MV-4-11 (cell line): ENCODE results near the gene MYO16.

Experiments used
- DNase-seq: peaks from one replicate; lab custom pipeline; 2025; lab: John Stamatoyannopoulos, UW

MYO16 gene

DNA sequence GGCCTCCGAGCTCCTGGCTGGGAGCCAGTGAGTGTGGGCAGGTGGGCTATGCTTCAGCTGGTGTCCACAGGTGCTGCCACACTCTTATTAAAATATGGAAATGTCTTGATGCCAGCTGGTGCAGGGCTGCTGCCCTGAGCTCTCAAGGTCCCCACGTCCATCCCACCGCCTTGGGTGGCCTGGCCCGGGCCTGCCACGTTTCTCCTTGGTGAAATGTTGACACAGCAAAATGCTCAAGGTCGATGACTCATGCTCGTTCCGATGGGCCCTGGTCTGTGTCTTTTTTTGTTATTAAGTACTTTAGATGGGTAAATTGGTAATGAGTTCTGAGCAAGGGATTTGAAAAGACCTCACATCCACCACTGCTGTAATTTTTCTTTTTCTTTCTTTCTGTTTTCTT lies 524.7 kb downstream of the MYO16 start:
- DNase-seq = no peak

DNA sequence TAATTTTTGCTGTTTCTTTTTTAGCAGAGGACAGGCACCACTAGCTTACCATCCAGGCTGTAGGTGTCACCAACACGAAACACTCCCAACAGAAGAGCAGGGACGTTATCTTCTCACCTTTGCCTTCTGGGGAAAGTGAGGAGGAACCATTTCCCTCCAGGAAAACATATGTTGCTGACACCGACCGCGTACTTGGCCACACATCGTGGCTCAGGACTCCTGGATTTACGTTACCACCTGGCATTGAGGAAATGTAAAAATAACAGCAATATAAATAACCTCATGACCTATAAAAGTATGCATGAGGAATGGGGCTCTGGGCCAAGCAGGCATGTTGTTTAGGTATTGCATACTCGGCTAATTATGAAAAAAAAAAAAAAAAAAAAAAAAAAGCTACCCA lies 525.1 kb downstream of the MYO16 start:
- DNase-seq = no peak

DNA sequence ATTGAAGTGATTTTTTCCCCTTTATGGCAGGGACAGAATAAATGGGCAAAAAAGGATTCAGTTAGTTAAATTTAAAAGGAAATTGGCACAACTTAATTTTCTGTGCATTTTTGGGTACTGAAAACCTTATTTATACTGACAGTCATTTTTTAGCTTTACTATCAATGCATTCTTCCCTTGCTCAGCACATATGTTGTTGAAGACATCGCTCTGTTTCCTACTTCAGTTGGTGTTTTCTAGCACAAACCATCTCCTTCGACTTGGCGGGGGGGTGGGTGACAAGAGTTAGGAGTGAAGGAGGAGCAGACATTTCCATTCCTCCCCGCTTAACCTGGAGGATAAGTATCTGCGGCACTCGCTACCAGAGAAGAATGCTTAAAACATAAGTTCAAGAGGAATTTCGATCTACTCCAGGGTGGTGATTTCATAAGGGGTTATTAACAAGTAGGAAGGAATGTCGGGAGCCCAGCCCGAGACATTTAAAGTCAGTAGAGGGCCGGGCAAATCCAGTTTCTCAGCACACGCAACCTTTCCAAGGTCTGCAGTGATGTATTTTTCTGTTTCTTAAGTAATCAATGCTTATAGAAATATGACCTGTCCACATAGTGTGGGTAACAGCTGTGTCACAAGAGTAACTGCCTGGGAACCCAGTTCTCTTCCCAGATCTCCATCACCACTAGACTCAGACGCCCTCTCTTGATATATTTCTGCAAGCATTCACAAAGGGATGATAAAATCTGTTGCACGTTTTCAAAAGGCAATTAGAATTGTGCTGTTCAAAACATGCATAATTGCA lies 525.8 kb downstream of the MYO16 start:
- DNase-seq = no peak

DNA sequence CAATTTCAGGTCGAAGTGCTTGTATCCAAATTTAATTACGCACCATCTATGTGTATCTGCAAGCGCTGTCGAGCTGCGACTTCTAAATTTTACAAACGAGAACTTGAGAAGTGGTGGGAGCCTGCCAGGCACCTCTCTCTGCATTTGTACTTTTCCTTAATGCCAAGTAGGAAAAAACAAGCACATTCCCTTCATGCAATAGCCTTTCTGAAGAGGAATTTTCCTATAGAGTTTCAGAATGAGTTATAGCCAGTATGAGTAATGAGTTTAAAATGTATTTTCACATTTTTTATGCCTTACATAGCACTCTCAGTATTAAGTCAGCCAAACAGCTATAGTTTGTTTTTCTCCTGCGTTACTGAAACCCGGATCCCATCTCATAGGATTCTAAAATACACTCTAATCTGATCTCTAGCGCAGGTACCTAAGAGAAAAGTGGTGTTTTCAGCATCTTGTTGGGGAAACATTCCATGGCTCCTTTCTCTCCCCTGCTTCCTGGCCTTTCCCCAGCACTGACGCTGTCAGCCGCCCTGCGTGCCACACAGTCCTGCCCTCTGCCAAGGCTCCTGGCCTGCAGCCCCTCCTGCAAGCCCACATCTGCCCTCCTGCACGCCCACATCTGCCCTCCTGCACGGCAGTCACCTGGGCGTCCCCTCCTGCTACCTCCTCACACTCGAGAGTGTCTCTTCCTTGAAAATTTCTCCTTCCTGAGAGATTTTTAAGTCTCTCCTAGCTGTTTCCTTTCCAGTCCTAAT lies 526.9 kb downstream of the MYO16 start:
- DNase-seq = no peak

DNA sequence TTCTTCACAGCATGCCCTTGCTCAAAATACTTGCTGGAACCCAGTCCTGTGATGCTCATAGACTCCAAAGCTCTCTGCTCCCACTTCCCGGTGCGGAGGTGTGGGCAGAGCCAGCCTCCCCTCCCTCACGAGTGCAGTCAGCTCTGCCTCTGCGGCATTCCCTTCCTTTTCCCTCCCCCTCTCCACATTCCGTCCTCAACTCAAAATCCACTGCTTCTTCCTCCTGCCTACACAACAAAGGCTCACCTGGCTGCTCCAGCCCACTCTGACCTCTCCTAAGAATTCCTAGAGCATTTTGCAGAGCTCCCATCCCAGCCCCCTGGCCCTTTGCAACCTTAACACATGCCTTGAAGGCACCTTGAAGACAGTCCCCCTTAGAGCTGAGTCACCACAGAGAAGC lies 527.9 kb downstream of the MYO16 start:
- no peak for DNase-seq

DNA sequence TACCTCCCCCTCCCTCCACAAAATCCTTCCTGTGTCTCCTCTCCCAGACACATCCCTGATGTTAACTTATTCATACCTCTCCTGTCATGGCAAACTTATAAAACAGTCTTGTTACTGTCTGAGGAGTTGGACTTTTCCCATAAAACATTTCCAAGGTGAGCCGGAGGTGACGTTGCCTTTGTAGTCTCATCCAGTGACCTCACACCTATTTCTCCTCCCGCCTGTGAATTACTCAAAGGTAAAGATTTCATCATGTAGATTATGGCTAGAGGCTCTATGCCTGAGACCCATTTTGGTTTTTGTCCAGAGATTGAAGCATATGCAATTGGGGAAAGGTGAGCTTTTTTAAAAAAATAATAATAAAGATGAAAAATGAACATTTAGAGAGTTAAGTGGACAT lies 529.0 kb downstream of the MYO16 start:
- no peak for DNase-seq

DNA sequence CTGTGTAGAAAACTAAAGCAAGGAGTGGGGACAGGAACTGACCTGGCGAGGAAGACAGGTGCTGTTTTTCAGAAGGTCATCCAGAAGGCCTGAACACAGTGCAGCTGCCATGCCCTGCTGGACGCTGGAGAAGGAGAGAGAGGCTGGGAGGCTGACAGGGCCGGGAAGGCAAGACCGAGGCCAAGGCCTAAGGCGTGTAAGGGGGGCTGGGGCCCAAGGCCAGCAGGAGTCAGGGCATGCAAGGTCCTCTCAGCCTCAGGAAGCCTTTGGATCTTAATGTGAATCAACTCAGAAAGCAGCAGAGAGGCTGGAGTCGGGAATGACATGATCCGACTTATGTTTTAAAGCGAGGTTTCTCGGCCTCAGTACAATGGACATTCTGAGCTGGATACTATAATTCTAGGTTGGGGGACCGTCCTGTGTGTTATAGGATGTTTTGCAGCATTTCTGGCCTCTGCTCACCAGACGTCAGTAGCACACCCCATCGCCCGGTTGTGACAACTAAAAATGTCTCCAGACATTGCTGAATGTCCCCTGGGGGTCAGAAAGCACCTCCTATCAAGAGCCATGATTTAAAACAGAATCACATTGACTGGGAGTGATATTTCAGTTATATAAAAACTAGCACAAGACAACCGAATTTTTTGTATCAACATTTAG lies 530.4 kb downstream of the MYO16 start:
- no peak for DNase-seq

DNA sequence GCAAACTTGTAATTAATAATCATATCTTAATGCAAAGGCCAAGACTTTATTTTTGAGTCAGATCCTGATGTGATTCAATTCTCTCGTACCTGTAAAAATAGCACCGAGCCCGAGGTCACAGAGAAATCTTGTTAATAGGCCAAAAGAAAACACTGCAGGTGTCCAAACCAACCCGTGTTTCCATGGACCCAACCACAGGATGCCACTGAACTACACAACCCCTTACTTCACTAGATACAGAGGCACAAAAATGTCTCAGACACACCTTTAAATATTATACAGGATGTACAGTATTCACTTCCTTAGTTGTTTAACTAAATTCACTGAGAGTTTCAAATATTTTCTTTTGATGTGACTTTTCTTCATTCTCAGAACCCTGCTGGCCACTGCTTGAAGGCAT lies 530.9 kb downstream of the MYO16 start:
- DNase-seq = no peak

DNA sequence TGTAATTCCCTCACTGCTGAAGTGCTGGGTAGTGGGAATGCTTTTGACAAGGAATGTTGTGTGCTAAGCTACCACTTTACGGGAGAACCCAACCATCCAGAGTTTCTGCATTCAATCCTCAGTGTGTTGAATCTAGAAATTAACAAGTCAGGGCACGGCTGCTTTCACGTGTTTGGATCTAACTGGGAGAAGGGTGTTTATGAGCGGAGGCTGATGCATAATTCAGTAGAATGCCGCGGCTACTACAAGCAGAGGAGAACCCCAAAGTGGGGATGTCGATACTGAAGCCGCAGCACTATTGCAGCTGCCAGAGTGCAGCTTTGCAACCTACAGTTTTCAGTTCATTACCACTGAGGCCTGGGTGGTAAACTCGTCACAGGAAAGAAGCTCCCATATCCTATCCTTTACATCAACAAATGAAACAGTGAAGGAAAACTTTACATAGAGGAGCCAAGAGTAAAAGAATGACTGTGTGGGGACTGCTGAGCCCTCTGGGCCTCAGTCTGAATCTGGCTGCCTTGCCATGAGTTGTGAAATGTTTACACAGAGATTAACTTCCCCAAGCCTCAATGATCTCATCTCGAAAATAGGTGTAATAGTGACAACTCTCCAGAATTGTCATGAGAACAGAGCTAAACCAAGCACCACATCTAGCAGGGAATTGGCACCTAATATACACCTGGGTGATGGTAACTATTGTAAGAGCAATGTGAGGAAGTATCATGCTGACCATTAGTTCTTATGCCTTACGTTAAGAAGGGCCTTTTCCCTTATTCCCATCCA lies 531.7 kb downstream of the MYO16 start:
- DNase-seq = no peak

DNA sequence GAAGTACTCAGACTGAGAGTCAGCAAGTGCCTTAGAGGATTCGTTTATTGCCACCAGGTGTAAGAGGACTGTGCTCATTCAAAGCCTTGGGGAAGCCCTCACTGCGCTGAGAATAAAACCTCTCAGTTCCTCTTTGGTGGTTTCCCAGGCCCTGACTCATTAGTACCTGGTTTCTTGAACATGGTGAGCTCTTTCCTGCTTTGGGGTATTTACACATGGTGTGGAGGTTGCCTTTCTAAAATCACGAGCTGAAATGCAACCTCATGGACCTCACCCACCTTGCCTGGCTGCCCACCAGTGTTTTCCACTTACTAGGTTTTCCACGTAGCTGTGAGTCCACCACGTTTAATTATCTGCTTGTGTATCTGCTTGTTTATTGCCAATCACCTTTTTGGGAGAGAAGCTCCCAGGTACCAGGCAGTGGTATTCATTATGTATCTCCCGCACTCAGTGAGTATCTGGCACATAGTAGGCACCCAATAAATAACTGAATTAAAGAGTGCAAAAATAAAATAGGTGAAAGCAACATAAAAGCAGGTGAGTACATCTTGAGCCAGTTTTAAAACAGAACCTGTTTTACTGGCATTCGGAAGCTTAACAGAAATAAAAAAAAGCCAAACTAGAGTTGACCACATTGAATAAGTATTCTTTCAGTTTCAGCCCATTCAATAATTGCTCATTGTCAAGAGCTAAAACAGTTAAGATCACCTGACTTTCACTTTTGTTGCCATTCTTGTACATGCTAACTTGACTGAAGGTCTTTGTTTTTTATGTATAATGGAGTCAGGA lies 533.0 kb downstream of the MYO16 start:
- peak; percentile 97 for DNase-seq

DNA sequence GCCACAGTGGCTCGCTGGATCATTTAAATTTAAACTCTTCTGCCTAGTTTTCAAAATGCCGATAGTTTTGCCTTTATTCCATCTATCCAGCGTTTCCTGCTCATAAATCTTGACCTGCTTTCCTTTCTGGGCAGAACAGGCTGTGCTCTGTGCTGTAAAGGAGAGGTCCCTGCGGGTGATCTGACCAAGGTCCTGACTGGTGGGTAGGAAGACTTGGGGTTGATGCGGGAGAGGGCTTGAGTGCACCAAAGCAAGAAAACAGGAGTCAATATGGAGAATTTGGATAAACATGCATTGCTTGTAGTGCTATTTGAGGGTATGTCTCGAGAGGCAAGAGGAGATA lies 533.6 kb downstream of the MYO16 start:
- DNase-seq = no peak

DNA sequence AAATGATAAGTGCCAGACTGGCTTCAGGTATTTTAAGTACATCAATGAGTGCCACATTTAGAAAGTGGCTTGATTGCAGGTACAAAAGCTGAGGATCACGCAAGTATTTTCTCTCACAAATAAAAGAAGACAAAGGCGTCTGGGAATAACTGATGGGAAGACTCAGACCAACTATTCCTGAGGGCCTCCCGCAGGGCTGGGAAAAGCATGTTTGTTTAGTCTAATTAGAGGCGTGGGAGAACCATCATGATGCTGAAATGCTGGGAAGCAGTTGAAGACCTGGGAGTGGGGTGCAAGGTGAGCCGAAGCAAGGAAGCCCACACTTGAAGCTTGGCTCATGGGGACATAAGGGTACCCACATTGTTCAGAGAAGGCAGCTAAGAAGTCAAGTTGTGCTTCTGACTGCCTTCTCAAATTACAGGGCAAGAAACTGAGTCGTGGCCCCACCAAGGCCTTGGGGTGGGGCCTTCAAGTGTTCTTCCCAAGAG lies 536.0 kb downstream of the MYO16 start:
- no peak for DNase-seq

DNA sequence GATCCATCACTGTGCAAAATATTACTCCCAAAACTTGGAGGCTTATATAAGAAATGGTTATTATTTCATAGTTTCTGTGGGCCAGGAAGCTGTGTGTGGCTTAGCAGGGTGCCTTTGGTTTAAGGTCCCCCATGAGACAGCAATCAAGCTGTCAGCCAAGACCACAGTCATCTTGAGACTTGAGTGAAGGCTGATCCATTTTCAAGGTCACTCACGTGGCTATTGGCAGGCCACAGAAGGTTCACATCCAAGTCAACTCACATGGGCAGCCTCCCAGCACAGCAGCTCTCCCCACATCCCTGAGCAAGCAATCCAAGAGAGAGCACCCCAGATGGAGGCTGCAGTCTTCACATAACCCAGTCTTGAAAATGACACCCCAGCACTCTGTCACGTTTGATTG lies 537.4 kb downstream of the MYO16 start:
- DNase-seq = no peak

DNA sequence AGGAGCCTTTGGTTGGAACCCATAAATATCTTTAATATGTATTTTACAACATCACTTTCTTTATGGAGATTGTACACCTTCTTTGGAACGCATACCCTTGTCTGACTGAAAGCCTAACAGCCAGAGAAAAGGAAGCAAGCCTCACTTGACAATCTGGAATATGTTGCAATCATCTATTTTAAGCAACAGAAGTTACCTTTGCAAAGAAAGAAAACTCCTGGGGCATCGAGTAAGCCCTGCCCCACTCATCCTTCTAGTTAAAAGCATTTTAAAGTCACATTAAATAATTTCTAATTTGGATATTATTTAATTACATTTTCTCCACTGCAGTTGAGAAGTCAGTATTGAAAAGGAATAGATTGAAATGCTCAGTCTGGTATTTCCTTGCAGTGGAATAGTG lies 542.7 kb downstream of the MYO16 start:
- DNase-seq = no peak

DNA sequence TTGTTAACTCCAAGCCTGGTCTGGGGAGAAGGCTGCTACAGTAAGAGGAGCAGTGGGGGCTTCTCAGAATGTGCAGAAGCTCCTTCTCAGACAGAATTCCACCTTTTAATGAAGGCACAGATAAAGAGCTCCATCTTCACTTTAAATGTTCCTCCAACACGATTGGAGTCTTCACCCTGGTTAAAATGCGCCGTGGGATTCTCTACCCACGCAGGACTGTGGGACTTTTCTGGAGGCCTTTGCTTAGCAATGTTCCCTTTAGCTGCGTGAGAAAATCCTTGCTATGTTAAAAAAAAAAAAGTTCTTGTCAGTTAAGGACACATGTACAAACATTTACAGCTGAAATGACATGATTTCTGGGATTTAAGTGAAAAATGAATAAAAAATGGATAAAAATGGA lies 546.3 kb downstream of the MYO16 start:
- DNase-seq = no peak

DNA sequence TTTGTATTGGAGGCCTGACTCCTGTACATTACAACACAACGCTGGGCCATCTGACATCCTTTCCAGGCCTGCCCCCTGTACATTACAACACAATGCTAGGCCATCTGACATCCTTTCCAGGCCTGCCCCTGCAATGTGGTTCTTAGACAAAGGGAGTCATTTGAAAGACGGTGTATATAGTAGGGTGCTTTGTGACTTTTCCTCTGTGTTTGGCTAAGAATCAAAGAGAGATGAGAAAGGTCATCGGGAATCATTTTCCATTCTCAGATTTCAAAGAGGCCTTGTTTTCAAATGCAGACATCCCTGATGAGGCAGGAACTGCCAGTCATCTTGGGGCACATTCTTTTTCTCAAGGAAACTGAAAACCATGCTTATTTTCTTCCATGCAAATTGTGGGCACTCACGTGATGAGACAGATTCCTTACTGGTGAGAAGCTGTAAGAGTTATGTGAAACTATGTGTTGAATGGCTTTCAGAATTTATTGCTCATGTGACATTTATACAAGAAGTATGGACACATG lies 551.6 kb downstream of the MYO16 start:
- DNase-seq = no peak

DNA sequence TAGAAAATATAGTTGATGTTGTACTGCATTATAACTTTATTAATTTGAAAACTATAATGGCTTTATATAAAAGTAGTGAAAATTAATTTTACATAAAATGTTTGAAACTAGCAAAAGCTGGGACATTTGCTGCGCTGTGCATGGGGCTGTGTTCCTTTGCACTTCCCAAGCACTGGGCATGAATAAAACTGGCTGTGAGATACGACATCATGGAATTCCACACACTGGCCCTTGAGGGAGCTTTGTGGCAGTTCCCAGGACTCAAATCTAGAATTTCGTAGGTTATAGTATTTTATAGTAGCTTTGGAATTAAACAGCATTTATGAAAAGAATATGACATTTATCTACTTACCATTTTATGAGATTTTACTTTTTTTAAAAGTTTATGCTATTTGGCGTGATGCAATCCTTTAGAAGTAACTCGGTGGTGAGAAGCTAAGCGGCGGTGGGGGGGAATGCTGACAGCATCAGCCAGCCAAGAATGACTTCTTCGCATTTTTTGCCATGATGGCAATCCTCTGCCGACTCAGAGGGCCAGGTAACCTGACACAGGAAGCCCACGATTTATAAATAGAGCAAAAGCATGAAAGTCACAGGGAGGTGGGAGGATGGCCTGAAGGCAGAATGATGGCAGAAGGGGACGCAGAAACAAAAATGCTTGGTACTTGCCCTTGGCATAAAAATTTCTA lies 553.5 kb downstream of the MYO16 start:
- DNase-seq = no peak

DNA sequence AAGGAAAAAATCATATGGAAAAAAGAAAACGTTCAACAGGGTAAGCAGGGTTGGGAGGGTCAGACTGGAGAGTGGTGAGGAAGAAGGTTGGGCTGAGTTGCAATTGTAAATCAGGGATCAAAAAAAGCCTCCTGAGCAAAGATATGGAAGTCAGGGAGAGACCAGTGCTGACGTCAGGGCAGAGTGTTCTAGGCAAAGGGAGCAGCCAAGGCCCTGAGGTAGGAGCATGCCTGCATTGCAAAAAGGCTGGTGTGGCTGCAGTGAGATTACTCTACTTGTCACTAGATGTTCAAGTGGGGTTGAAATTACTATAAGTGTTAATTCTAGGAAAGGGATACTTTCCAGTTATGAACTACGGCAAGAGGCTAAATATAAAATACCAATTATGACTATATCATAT lies 562.0 kb downstream of the MYO16 start:
- no peak for DNase-seq

DNA sequence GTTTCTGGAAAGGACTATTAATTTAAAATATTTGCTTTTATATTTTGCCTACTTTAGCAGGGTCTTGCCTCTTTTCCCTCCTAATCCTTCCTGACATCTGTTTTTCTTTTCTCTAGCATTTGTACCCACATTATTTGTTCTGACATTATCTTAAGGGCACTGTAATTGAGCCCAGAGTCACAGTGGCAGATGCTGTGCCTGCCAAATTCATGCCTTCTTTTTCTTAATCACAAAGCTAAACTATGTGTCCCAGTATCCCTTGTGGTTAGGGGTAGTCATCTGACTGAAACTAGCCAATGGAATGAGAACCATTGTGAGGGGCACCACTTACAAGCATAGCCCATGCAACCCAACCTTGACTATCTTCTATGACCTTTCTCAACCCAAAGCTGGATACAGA lies 562.9 kb downstream of the MYO16 start:
- no peak for DNase-seq

DNA sequence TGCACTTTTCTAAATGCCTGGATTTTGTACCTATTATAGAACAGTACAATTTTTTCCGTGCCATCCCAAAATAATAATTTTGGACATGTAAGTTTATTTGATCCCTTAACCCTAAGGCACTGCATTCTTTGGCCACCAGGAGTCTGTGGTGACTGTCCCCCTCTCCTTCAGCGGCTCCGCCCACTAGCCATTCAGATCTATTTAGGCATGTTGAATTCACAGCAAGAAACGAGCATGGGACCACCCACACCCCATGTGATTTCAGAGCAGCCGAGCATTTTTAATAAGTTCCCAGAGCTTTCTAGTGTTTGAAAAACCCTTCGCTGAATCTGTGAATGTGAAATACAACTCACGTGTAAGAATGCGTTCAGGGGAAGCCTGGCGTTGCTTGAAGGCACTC lies 567.5 kb downstream of the MYO16 start:
- DNase-seq = no peak

DNA sequence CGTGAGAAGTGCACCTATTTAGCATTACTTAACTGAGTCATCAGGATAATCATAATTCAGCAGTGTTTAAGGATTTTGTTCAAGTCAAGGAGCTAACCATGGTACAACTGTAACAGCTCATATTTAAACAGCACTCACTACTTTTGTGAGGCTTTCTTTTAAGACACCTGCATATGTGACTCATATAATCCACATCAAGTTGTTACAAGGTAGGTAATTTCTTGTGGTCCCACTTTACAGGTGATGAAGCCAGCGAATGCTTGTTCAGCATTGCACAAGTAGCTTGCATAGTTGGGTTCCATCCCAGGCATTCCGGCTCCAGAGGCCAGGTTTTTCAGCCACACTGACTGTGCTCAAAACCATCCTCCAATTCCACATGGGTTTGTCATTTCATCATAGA lies 569.2 kb downstream of the MYO16 start:
- no peak for DNase-seq
